NCI-H748 (cell line): ENCODE results near the gene MAS1L.

Experiments
- DNase-seq: peaks from one replicate; lab custom pipeline; 2025; ENCODE audit not compliant: unreplicated experiment; lab: John Stamatoyannopoulos, UW

MAS1L gene

GRCh38 chr6:29510746-29511300 is 23.1 kb upstream of the MAS1L start:
- DNase-seq: no peak

- DNase-seq: peak; percentile 15
Observed at GRCh38 chr6:29510202-29510601, 22.4 kb upstream of the MAS1L start.

- DNase-seq: no peak
Observed at GRCh38 chr6:29509711-29510110, 22.0 kb upstream of the MAS1L start.

GRCh38 chr6:29509239-29509638 is 21.5 kb upstream of the MAS1L start:
- DNase-seq: no peak

- DNase-seq: no peak
Observed at GRCh38 chr6:29507319-29507718, 19.6 kb upstream of the MAS1L start.

GRCh38 chr6:29506446-29507067 is 18.8 kb upstream of the MAS1L start:
- DNase-seq: no peak

- no peak for DNase-seq
Observed at GRCh38 chr6:29505808-29506207, 18.1 kb upstream of the MAS1L start.

GRCh38 chr6:29504961-29505360 is 17.2 kb upstream of the MAS1L start:
- DNase-seq: no peak

GRCh38 chr6:29502597-29502996 is 14.8 kb upstream of the MAS1L start:
- DNase-seq: no peak

- DNase-seq: no peak
Observed at GRCh38 chr6:29502181-29502580, 14.4 kb upstream of the MAS1L start.

- DNase-seq: no peak
Observed at GRCh38 chr6:29501106-29501505, 13.3 kb upstream of the MAS1L start.

GRCh38 chr6:29500594-29500993 is 12.8 kb upstream of the MAS1L start:
- DNase-seq: no peak

GRCh38 chr6:29499704-29500103 is 11.9 kb upstream of the MAS1L start:
- no peak for DNase-seq

GRCh38 chr6:29496961-29497360 is 9.2 kb upstream of the MAS1L start:
- no peak for DNase-seq

GRCh38 chr6:29495571-29495970 is 7.8 kb upstream of the MAS1L start:
- DNase-seq: no peak

- no peak for DNase-seq
Observed at GRCh38 chr6:29494131-29494530, 6.4 kb upstream of the MAS1L start.

GRCh38 chr6:29493261-29493660 is 5.5 kb upstream of the MAS1L start:
- DNase-seq: no peak

GRCh38 chr6:29491574-29491973 is 3.8 kb upstream of the MAS1L start:
- DNase-seq: no peak

- no peak for DNase-seq
Observed at GRCh38 chr6:29490552-29490951, 2.8 kb upstream of the MAS1L start.

GRCh38 chr6:29490055-29490454 is 2.3 kb upstream of the MAS1L start:
- no peak for DNase-seq

GRCh38 chr6:29489286-29489685 is 1.5 kb upstream of the MAS1L start:
- DNase-seq: no peak

GRCh38 chr6:29488874-29489273 is 1.1 kb upstream of the MAS1L start:
- DNase-seq: no peak

GRCh38 chr6:29487131-29487530 is 625 bp downstream of the MAS1L start:
- no peak for DNase-seq
